Urinary bladder (tissue), 4 donors: ENCODE results near the gene COL17A1. TPM values are rescaled to one million over a fixed set of nuclear protein-coding genes. Genes with fewer than 3 reads are reported as not detected.

Experiments used
- DNase-seq: peaks from one replicate; pipeline ENCODE4 v3.0.0-alpha.2; 2015; ENCODE audit errors: extremely low spot score
- H3K27ac ChIP-seq: one replicate; pipeline ENCODE4 v1.5.1; 2013; ENCODE audit warnings: low read depth, mild to moderate bottlenecking, moderate library complexity
- H3K36me3 ChIP-seq: one replicate; pipeline ENCODE4 v1.6.1; 2013; ENCODE audit warnings: mild to moderate bottlenecking, moderate library complexity; ENCODE audit not compliant: insufficient read depth
- H3K4me1 ChIP-seq: one replicate; pipeline ENCODE4 v1.6.1; 2013; ENCODE audit warnings: mild to moderate bottlenecking, moderate library complexity; ENCODE audit not compliant: insufficient read depth
- H3K4me3 ChIP-seq: one replicate; pipeline ENCODE4 v1.5.1; 2013; ENCODE audit warnings: low read depth, low read length
- WGBS: extraction: QIAGEN DNeasy Blood & Tissue Kit; methylation state at CpG from one replicate; pipeline ENCODE4 v1.1.7; 2013; 5-methylcytosine and 5-hydroxymethylcytosine counted together
- polyA plus RNA-seq: library from polyadenylated mRNA; stranded (reverse); fragments of 200-250 nt; gene quantifications from one replicate; pipeline ENCODE4 v1.2.3, GENCODE V29; 2013
- total RNA-seq: library from RNA; depleted of rRNA; stranded (reverse); fragments of >200 nt; gene quantifications from one replicate; pipeline ENCODE4 v1.2.3, GENCODE V29; 2014
- donor health status: healthy with polysubstance abuse.
- donor health status: healthy.

Gene COL17A1
- total and polyA plus RNA-seq, 2 donors: 9.3 to 9.8 TPM

GRCh38 chr10:104057717-104058116 is 28.0 kb downstream of the COL17A1 start:
- H3K4me3 ChIP-seq: no peak overlapping the region
- no peaks in the 10 kb centered on the region for H3K36me3 ChIP-seq
- H3K27ac ChIP-seq: no peak overlapping the region
- 70% methylated on average over 6 of the region's 6 CpGs for WGBS
- no peaks in the 10 kb centered on the region for H3K4me1 ChIP-seq
- DNase-seq: no peak

- Histone ChIP-seq H3K4me3 (no peak overlapping the region), H3K36me3 (no peaks in the 10 kb centered on the region), H3K4me1 (no peaks in the 10 kb centered on the region), H3K27ac (no peak overlapping the region)
- DNase-seq: no peak
- 86% methylated on average over 14 of the region's 14 CpGs for WGBS
Observed at GRCh38 chr10:104056619-104057273, 28.9 kb downstream of the COL17A1 start.

- 63% methylated on average over 8 of the region's 8 CpGs for WGBS
- Histone ChIP-seq H3K27ac (no peak overlapping the region), H3K4me3 (no peak overlapping the region), H3K4me1 (no peaks in the 10 kb centered on the region), H3K36me3 (no peaks in the 10 kb centered on the region)
- DNase-seq: no peak
Observed at GRCh38 chr10:104054430-104054829, 31.2 kb downstream of the COL17A1 start.

GRCh38 chr10:104053201-104053600 is 32.5 kb downstream of the COL17A1 start:
- WGBS: 90% methylated on average over 4 of the region's 4 CpGs
- DNase-seq: no peak
- H3K4me1 ChIP-seq: no peaks in the 10 kb centered on the region
- no peak overlapping the region for H3K4me3 ChIP-seq
- no peaks in the 10 kb centered on the region for H3K36me3 ChIP-seq
- H3K27ac ChIP-seq: no peak overlapping the region

- Histone ChIP-seq H3K27ac (no peak overlapping the region), H3K36me3 (no peaks in the 10 kb centered on the region), H3K4me1 (no peaks in the 10 kb centered on the region), H3K4me3 (no peak overlapping the region)
- no peak for DNase-seq
- 91% methylated on average over 2 of the region's 2 CpGs for WGBS
Observed at GRCh38 chr10:104052431-104052830, 33.2 kb downstream of the COL17A1 start.

GRCh38 chr10:104049504-104050250 is 36.0 kb downstream of the COL17A1 start:
- DNase-seq: no peak
- H3K4me1 ChIP-seq: no peaks in the 10 kb centered on the region
- H3K4me3 ChIP-seq: no peak overlapping the region
- no peak overlapping the region for H3K27ac ChIP-seq
- 47% methylated on average over 8 of the region's 8 CpGs for WGBS
- no peaks in the 10 kb centered on the region for H3K36me3 ChIP-seq

GRCh38 chr10:104046651-104047050 is 39.0 kb downstream of the COL17A1 start:
- H3K36me3 ChIP-seq: no peaks in the 10 kb centered on the region
- no peak for DNase-seq
- H3K4me1 ChIP-seq: no peaks in the 10 kb centered on the region
- H3K27ac ChIP-seq: no peak overlapping the region
- H3K4me3 ChIP-seq: no peak overlapping the region
- 93% methylated on average over 6 of the region's 6 CpGs for WGBS

- DNase-seq: no peak
- 74% methylated on average over 9 of the region's 9 CpGs for whole genome bisulfite sequencing
- Histone ChIP-seq H3K4me3 (no peak overlapping the region), H3K36me3 (no peaks in the 10 kb centered on the region), H3K4me1 (no peaks in the 10 kb centered on the region), H3K27ac (no peak overlapping the region)
Observed at GRCh38 chr10:104045151-104046089, 40.3 kb downstream of the COL17A1 start.

- no peaks in the 10 kb centered on the region for H3K36me3 ChIP-seq
- 79% methylated on average over 4 of the region's 4 CpGs for WGBS
- H3K4me3 ChIP-seq: no peak overlapping the region
- H3K4me1 ChIP-seq: no peaks in the 10 kb centered on the region
- no peak overlapping the region for H3K27ac ChIP-seq
- DNase-seq: no peak
Observed at GRCh38 chr10:104043854-104044253, 41.8 kb downstream of the COL17A1 start.

GRCh38 chr10:104043185-104043830 is 42.4 kb downstream of the COL17A1 start:
- no peak overlapping the region for H3K27ac ChIP-seq
- H3K36me3 ChIP-seq: no peaks in the 10 kb centered on the region
- no peak overlapping the region for H3K4me3 ChIP-seq
- 86% methylated on average over 8 of the region's 8 CpGs for WGBS
- no peaks in the 10 kb centered on the region for H3K4me1 ChIP-seq
- no peak for DNase-seq

- Histone ChIP-seq H3K36me3 (no peaks in the 10 kb centered on the region), H3K27ac (no peak overlapping the region), H3K4me3 (no peak overlapping the region), H3K4me1 (no peaks in the 10 kb centered on the region)
- no peak for DNase-seq
- WGBS: 82% methylated on average over 14 of the region's 14 CpGs
Observed at GRCh38 chr10:104041891-104042535, 43.7 kb downstream of the COL17A1 start.

GRCh38 chr10:104040862-104041789 is 44.6 kb downstream of the COL17A1 start:
- Histone ChIP-seq H3K4me1 (no peaks in the 10 kb centered on the region), H3K36me3 (no peaks in the 10 kb centered on the region), H3K4me3 (no peak overlapping the region), H3K27ac (no peak overlapping the region)
- WGBS: 88% methylated on average over 9 of the region's 9 CpGs
- DNase-seq: no peak
